Subcutaneous abdominal adipose tissue (tissue), 5 donors: ENCODE results near the gene TMEM266.
"Not testable (repeated sequence)": the region's sequence is repeated elsewhere in the genome, so short reads cannot be mapped to it uniquely, and the experiment has no call there.

Experiments used
- H3K27ac ChIP-seq: one replicate; pipeline ENCODE4 v1.7.0; 2013; ENCODE audit warnings: low read depth, mild to moderate bottlenecking, inconsistent platforms, low read length, moderate library complexity
- H3K27me3 ChIP-seq, 5 donors: one replicate each; pipeline ENCODE4 v1.7.0; 2013; ENCODE audit warnings: low read length in 5 of 5, inconsistent platforms in 1 of 5; ENCODE audit not compliant: control insufficient read depth in 5 of 5, insufficient read depth in 4 of 5
- H3K36me3 ChIP-seq, 5 donors: one replicate each; pipeline ENCODE4 v1.7.0; 2013; ENCODE audit warnings: low read length in 5 of 5; ENCODE audit not compliant: control insufficient read depth in 5 of 5, insufficient read depth in 5 of 5
- H3K4me1 ChIP-seq, 5 donors: one replicate each; pipeline ENCODE4 v1.7.0; 2013; ENCODE audit warnings: low read length in 5 of 5, mild to moderate bottlenecking in 3 of 5, moderate library complexity in 1 of 5; ENCODE audit not compliant: control insufficient read depth in 5 of 5, insufficient read depth in 5 of 5
- H3K4me3 ChIP-seq, 5 donors: one replicate each; pipeline ENCODE4 v1.7.0; 2013; ENCODE audit warnings: low read length in 5 of 5, low read depth in 1 of 5
- H3K9ac ChIP-seq, 5 donors: one replicate each; pipeline ENCODE4 v1.7.0; 2013; ENCODE audit warnings: low read length in 5 of 5, mild to moderate bottlenecking in 4 of 5, moderate library complexity in 3 of 5
- H3K9me3 ChIP-seq, 5 donors: one replicate each; pipeline ENCODE4 v1.7.0; 2013; ENCODE audit warnings: low read length in 5 of 5; ENCODE audit not compliant: control insufficient read depth in 5 of 5
- donor health status: healthy.
- donor health status: healthy.
- donor health status: healthy.
- donor health status: healthy.
- donor health status: healthy.

Gene TMEM266, protein sequence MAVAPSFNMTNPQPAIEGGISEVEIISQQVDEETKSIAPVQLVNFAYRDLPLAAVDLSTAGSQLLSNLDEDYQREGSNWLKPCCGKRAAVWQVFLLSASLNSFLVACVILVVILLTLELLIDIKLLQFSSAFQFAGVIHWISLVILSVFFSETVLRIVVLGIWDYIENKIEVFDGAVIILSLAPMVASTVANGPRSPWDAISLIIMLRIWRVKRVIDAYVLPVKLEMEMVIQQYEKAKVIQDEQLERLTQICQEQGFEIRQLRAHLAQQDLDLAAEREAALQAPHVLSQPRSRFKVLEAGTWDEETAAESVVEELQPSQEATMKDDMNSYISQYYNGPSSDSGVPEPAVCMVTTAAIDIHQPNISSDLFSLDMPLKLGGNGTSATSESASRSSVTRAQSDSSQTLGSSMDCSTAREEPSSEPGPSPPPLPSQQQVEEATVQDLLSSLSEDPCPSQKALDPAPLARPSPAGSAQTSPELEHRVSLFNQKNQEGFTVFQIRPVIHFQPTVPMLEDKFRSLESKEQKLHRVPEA

DNA sequence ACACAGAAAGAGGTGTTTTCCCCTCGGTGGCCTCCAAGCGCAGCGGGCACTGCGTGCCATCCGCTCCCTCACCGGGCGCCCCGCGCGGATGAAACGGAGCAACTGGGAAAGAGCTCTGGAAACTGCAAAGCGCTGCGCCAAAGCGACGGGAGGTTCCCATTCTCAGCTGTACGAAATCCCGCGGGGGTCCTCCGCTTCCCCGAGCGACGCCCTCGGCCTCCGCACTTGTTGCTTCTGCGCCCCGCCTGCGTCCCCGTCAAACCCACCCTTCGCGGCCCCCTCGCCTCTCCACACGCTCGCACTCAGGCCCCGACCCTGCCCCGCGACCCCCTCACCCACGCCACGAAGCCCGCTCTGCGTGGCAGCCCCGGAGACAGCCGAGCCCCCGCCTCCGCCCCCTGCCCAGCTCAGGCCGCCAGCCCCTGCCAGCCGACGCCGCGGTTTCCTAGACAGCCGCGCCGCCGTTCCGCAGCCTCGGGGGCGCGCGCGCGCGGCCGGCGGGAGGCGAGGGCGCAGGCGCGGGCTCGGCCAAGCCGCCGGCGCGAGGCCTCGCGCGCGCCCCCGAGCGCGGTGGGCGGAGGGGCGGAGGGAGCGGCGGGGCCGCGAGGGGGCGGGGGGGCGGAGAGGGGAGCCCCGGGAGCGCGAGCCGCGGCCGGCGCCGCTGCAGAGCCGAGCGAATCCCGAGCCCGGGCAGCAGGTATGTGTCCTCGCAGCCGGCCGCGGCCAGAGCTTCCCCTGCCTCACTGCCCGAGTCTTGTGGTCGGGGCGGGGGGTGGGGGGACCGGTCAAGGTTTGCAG, at the start of gene TMEM266:
Gene TMEM266, plus strand, starts transcription at position 666 of the 798 bp plus-strand sequence. CDS start 74,279 bp downstream, outside the sequence.
- H3K9me3 ChIP-seq: no peaks in the 10 kb centered on the region
- H3K27ac ChIP-seq: no peak within 1 kb of the TSS
- H3K36me3 ChIP-seq: no peaks in the 10 kb centered on the region
- peaks cover 0 to 22% (median 19%) of the 10 kb centered on the region in 5 donors for H3K4me1 ChIP-seq
- peak within 1 kb of the TSS in 1 of 5 donors; percentile 62 for H3K9ac ChIP-seq
- peak within 1 kb of the TSS; percentile 60 to 75 (median 62) for H3K4me3 ChIP-seq
- peaks cover 6 to 35% (median 16%) of the 10 kb centered on the region in 5 donors for H3K27me3 ChIP-seq

DNA sequence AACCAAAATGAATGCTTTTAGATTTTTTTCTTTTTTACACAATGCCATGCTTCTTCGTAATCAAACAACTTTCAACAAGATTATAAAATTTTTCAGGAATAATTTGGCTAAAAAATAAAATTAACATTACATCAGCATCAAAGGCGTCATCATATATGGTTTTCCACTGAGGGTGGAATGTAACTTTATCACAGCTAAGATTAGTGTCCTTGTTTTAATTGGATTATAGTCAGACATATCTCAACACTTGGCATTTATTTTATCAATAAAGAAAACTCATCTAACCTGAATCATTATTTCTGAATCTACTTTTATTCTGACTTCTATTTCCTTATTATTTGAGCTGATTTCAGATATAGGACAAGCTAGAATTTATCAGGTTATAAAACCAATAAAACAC, 49.2 kb upstream of the TMEM266 start:
- Histone ChIP-seq H3K4me3 (no peak overlapping the region), H3K9ac (no peak overlapping the region), H3K27ac (no peak overlapping the region), H3K36me3 (no peaks in the 10 kb centered on the region), H3K27me3 (no peaks in the 10 kb centered on the region), H3K4me1 (peaks cover 0 to 9% (median 0%) of the 10 kb centered on the region in 5 donors), H3K9me3 (no peaks in the 10 kb centered on the region)

DNA sequence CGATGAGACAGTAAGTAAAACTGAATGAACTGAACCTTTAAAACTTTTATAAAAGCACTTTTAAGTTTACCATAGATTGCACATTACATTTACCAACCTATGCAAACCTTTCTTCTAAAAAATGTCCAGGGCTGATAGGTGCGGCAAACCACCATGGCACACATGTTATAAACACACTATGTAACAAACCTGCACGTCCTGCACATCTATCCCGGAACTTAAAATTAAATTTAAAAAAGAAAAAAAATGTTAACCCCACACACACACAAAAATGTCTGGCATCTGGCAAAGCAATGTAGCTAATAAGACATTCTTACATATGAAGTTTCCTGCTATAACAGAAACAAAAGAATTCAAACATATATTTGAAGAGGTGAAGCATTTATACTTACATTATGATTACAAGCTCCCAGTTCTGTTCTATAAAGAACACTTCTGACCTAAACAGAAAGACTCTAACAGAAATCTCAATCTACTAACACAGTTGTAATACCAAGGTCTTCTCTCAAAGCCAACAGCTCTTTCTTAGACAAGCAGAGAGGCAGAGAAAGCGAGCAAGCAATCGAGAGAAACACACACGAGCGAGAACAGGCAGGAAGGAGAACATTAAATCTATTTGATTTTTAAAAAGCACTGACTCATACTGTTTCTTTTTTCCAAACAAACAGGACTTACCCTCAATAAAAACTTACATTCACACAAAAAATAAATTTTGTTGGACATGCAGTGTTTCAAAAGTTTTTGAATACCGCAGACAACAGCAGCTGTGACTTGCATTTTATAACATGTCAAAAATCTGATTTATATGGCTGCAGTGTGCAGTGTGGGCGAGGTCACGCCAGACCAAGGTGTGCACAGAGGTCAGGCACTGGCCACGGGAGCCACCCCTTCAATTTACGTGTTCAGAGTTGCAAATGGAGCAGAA, 47.9 kb upstream of the TMEM266 start, which contains the start of gene NRG4:
Gene NRG4, minus strand, starts transcription at position 798 of the 925 bp plus-strand sequence. CDS start 1,194 bp downstream, outside the sequence.
- peak within 1 kb of the TSS in 2 of 5 donors; percentile 42 to 47 for H3K4me3 ChIP-seq
- peak within 1 kb of the TSS in 1 of 5 donors; percentile 1 for H3K9ac ChIP-seq
- H3K27ac ChIP-seq: no peak within 1 kb of the TSS

DNA sequence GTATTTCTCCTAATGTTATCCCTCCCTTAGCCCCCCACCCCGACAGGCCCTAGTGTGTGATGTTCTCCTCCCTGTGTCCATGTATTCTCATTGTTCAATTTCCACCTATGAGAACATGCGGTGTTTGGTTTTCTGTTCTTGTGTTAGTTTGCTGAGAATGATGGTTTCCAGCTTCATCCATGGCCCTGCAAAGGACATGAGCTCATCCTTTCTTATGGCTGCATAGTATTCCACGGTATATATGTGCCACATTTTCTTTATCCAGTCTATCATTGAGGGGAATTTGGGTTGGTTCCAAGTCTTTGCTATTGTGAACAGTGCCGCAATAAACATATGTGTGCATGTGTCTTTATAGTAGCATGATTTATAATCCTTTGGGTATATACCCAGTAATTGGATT, 46.3 kb upstream of the TMEM266 start:
- not testable (repeated sequence) for H3K27ac ChIP-seq, H3K27me3 ChIP-seq, H3K9me3 ChIP-seq, H3K9ac ChIP-seq, H3K4me3 ChIP-seq, H3K4me1 ChIP-seq, H3K36me3 ChIP-seq

More for the DNA sequence above, 47.9 kb upstream of the TMEM266 start, which contains the start of gene NRG4:
- Histone ChIP-seq H3K36me3 (no peaks in the 10 kb centered on the region), H3K9me3 (no peaks in the 10 kb centered on the region), H3K4me1 (peaks cover 0 to 5% (median 0%) of the 10 kb centered on the region in 5 donors), H3K27me3 (no peaks in the 10 kb centered on the region)

DNA sequence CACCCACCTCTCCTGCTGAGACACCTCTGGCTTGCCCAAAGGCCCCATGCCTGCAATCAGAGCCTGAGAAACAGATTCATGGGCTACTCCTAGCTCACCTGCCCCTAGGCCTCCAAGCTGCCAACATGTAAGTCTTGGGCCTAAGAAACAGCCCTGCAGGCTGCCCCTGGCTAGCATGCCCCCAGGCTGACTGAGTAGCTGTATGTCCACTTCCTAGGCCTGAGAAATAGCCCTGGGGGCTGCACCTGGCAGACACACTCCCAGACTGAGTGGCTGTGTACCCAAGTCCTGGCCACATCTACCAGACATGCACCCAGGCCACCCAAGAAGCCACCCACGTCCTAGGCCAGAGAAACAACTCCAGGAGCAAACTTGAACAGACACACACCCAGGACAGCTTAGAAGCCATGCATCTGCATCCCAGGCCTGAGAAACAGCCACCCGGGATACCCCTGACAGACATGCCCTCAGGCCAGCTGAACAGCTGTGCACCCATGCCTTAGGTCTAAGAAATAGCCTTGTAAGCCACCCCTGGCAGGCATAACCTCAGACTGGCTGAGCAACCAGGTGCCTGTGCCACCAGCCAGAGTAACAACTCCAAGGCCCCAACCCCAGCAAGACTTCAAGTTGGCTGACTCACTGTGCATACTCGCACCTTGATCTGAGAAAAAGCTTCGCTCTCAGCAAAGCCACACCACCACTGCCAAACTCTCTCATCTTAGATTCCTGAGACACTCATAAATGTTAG, 35.6 kb upstream of the TMEM266 start:
- Histone ChIP-seq H3K36me3 (no peaks in the 10 kb centered on the region), H3K27ac (no peak overlapping the region), H3K4me1 (no peaks in the 10 kb centered on the region), H3K4me3 (no peak overlapping the region), H3K27me3 (peaks cover 0 to 7% (median 3%) of the 10 kb centered on the region in 5 donors), H3K9ac (no peak overlapping the region), H3K9me3 (peaks cover 0 to 9% (median 4%) of the 10 kb centered on the region in 5 donors)

DNA sequence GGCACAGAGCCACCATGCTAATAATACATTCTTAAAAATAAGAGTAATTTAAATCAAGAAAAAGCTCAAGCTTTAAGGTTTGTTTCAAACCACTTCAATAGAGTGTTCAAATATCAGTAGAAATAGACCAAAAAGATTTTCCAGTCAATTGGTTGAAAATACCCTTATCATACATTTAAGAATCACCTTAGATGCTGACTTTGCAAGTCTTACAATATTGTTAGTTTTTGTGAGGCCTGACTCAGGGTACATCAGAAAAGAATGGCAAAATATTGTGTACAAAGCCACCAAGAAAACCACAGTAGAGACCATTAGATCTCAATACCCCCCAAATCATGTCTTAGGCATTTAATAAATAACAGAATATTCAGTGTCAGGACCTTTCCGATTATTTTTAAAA, 27.7 kb upstream of the TMEM266 start:
- Histone ChIP-seq H3K4me3 (no peak overlapping the region), H3K9me3 (peaks cover 0 to 5% (median 0%) of the 10 kb centered on the region in 5 donors), H3K36me3 (no peaks in the 10 kb centered on the region), H3K4me1 (no peaks in the 10 kb centered on the region), H3K9ac (no peak overlapping the region), H3K27me3 (no peaks in the 10 kb centered on the region), H3K27ac (no peak overlapping the region)

DNA sequence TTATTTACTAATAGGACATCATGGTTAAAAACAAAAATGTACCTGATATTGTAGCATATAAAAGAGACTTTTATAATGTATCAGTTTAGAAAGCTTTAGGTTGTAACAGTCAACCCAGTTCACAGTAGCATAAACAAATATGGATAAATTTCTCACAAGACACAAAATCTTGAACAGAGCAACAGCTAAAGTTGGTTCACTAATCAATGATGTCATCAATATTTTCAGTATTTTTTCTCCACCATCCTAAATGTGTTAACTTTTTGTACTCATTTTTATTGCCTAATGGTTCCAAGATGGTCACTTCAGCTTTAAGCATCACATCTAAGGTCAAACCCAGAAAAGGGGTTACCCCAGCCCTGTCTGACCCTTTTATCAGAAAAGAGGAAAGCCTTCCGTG, 26.3 kb upstream of the TMEM266 start:
- Histone ChIP-seq H3K27me3 (peaks cover 0 to 3% (median 0%) of the 10 kb centered on the region in 5 donors), H3K9ac (no peak overlapping the region), H3K27ac (no peak overlapping the region), H3K4me1 (no peaks in the 10 kb centered on the region), H3K36me3 (no peaks in the 10 kb centered on the region), H3K4me3 (no peak overlapping the region), H3K9me3 (peaks cover 0 to 5% (median 3%) of the 10 kb centered on the region in 5 donors)

DNA sequence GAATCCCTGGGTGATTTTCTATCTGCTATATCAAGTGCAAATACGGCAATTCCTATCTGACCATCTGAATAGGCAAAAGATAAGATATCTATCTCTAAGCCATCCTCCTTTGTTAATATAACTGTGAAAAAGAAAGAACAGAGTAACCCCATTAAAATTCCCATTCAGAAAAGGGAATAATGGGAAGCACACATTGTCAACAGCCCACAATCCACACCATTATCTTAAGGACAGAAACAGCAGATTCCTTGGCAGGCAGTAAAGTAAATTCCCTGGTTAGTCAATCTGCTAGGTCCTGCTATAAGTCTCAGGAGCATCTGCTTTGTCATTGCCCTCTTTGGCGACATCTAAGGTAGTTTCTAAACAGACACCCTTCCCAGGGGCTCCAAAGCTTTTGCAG, 25.7 kb upstream of the TMEM266 start:
- no peak overlapping the region for H3K4me3 ChIP-seq
- H3K9ac ChIP-seq: no peak overlapping the region
- H3K27ac ChIP-seq: no peak overlapping the region
- H3K9me3 ChIP-seq: peaks cover 0 to 9% (median 5%) of the 10 kb centered on the region in 5 donors
- no peaks in the 10 kb centered on the region for H3K36me3 ChIP-seq
- H3K4me1 ChIP-seq: no peaks in the 10 kb centered on the region
- H3K27me3 ChIP-seq: peaks cover 0 to 4% (median 0%) of the 10 kb centered on the region in 5 donors

DNA sequence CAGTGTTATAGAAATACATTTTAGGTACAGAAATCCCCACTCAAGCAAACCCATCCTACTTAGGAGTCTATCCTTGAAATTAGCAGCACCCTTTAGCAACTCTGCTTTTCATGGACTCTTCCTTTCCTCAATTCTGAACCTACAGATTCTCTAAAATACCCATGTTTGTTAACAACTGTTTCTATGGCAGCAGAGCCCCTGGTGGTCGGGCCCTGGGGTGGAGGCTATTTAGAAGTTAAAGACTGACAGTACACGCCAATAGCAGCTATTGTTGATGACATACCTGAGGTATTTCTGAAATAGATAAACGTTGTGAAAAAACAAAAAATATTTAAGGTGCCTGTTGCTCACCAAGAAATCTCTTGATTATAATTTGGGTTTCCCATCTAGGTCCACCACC, 24.2 kb upstream of the TMEM266 start:
- Histone ChIP-seq H3K4me3 (no peak overlapping the region), H3K27ac (no peak overlapping the region), H3K27me3 (peaks cover 0 to 4% (median 0%) of the 10 kb centered on the region in 5 donors), H3K9me3 (peaks cover 0 to 14% (median 4%) of the 10 kb centered on the region in 5 donors), H3K36me3 (no peaks in the 10 kb centered on the region), H3K4me1 (no peaks in the 10 kb centered on the region), H3K9ac (no peak overlapping the region)
